HepG2 (cell line): ENCODE data around the gene ZNF660. TPM values are rescaled to one million over a fixed set of nuclear protein-coding genes. Genes with fewer than 3 reads are reported as not detected.

Experiments used
- GABPA ChIP-seq, 2 experiments: IDR thresholded peaks; 2 replicates each; pipeline ENCODE4 v1.6.1; 2011 to 2016; ENCODE audit warnings: low read depth in 2 of 2, low read length in 1 of 2, missing biosample characterization in 1 of 2, missing genetic modification characterization in 1 of 2
- HNRNPLL ChIP-seq: fragments of 200-400 bp; formaldehyde crosslinking; IDR thresholded peaks from 2 replicates; pipeline ENCODE4 v1.6.1; 2017; ENCODE audit warnings: mild to moderate bottlenecking, low read depth, low read length; ENCODE audit not compliant: poor library complexity, severe bottlenecking
- KAT7 ChIP-seq: IDR thresholded peaks from 2 replicates; pipeline ENCODE4 v1.6.1; 2018; ENCODE audit warnings: borderline replicate concordance, missing compliant biosample characterization
- KLF6 ChIP-seq: IDR thresholded peaks from 2 replicates; pipeline ENCODE4 v1.8.0; 2016; ENCODE audit warnings: missing biosample characterization, missing genetic modification reagents
- ZNF543 ChIP-seq: sonication (generic); formaldehyde crosslinking; IDR thresholded peaks from 2 replicates; pipeline ENCODE4 v1.4.0; 2020; ENCODE audit warnings: mild to moderate bottlenecking, missing genetic modification reagents
- ZNF564 ChIP-seq: sonication (generic); formaldehyde crosslinking; IDR thresholded peaks from 2 replicates; pipeline ENCODE4 v1.8.1; 2023; ENCODE audit warnings: mild to moderate bottlenecking, missing genetic modification reagents
- polyA plus RNA-seq, 8 experiments: library from polyadenylated mRNA; depleted of rRNA in 3 of 8; stranded (reverse) in 7 of 8; unstranded in 1 of 8; fragments of >200 nt; fragmentation: Illumina TruSeq in 4 of 8; extraction: Trizol in 4 of 8; gene quantifications; 2 replicates each; pipeline versions ENCODE4 v1.2.1 to v1.2.3, GENCODE V29; 2011 to 2016; ENCODE audit warnings: low read depth in 4 of 8, missing spikeins in 1 of 8, mixed read lengths in 1 of 8; ENCODE audit not compliant: insufficient read depth in 1 of 8
- total RNA-seq, 5 experiments: library from RNA; depleted of rRNA; stranded (reverse); fragments of >200 nt; fragmentation: Illumina TruSeq; extraction: Trizol; gene quantifications; 2 replicates each; pipeline ENCODE4 v1.2.3, GENCODE V29; 2016; ENCODE audit warnings: low read depth in 1 of 5
- TF ChIP-seq, protein P1 (sequence below): sonication (generic); formaldehyde crosslinking; IDR thresholded peaks from 2 replicates; pipeline ENCODE4; 2020; ENCODE audit warnings: missing genetic modification reagents, mild to moderate bottlenecking, borderline replicate concordance
- TF ChIP-seq, protein P2 (sequence below): IDR thresholded peaks from 2 replicates; pipeline ENCODE4 v1.6.1; 2016; ENCODE audit warnings: low read depth, missing genetic modification reagents, missing compliant biosample characterization
- TF ChIP-seq, protein P3 (sequence below): sonication (generic); formaldehyde crosslinking; IDR thresholded peaks from 2 replicates; pipeline ENCODE4 v1.5.1; 2020; ENCODE audit warnings: mild to moderate bottlenecking, moderate library complexity, missing genetic modification reagents
- TF ChIP-seq, protein P4 (sequence below), 2 experiments: sonication (generic) in 1 of 2; formaldehyde crosslinking in 1 of 2; IDR thresholded peaks; 2 replicates each; pipeline versions ENCODE4 v1.4.0 to v1.6.1; 2018 to 2020; ENCODE audit warnings: missing genetic modification reagents in 2 of 2, borderline replicate concordance in 1 of 2, low read depth in 1 of 2, mild to moderate bottlenecking in 1 of 2, missing biosample characterization in 1 of 2
- TF ChIP-seq, protein P5 (sequence below): sonication (generic); formaldehyde crosslinking; IDR thresholded peaks from 2 replicates; pipeline ENCODE4 v1.4.0; 2020; ENCODE audit warnings: mild to moderate bottlenecking, missing genetic modification reagents

Gene ZNF660
- total and polyA plus RNA-seq, 2 of the 13 experiments (the other 11 are each of a cell fraction or from before 2014, with no cell fraction given) = 0.91 to 3.3 TPM

DNA sequence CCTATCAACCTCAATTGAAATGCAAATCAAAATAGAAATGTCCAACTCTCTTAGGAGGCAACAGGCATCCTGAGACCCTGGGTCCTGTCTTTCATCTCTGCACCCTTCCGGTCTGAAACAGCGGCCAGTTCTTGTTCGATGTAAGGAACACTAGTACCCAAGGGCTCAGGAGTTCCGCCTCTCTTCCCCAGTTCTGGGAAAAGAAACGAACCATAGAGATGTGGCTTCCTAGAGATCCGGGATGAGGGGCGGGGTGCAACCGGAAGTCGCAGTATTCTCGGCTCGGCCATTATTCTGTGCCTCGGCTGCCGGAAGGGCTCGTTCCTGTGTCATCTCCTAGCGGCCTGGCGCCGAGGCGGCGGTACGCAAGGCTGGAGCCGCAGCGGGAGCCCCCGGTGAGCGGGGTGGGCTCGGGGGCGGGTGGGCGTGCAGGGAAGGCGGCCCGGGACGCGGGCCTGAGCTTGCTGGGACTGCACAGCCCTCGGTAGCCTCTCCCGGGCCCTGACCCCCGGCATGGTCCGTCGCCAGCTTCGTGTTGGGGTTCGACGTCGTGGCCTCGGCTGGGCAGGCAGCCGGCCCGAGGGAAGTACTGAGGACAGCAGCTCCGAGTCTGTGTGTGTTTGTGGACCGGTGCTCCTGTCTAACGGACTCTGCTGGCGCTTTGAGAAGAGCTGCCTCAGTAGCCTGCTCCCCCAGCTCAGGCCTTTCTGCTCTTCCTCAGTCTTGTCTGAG, 40.2 kb downstream of the ZNF660 start, which contains the start of gene ZNF197 (continued):
- TF ChIP-seq, protein P1, sequence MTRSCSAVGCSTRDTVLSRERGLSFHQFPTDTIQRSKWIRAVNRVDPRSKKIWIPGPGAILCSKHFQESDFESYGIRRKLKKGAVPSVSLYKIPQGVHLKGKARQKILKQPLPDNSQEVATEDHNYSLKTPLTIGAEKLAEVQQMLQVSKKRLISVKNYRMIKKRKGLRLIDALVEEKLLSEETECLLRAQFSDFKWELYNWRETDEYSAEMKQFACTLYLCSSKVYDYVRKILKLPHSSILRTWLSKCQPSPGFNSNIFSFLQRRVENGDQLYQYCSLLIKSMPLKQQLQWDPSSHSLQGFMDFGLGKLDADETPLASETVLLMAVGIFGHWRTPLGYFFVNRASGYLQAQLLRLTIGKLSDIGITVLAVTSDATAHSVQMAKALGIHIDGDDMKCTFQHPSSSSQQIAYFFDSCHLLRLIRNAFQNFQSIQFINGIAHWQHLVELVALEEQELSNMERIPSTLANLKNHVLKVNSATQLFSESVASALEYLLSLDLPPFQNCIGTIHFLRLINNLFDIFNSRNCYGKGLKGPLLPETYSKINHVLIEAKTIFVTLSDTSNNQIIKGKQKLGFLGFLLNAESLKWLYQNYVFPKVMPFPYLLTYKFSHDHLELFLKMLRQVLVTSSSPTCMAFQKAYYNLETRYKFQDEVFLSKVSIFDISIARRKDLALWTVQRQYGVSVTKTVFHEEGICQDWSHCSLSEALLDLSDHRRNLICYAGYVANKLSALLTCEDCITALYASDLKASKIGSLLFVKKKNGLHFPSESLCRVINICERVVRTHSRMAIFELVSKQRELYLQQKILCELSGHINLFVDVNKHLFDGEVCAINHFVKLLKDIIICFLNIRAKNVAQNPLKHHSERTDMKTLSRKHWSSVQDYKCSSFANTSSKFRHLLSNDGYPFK (CRISPR knock-in tag) = peak; percentile 81; the same call in 1 of the 2 replicates
- TF ChIP-seq, protein P2, sequence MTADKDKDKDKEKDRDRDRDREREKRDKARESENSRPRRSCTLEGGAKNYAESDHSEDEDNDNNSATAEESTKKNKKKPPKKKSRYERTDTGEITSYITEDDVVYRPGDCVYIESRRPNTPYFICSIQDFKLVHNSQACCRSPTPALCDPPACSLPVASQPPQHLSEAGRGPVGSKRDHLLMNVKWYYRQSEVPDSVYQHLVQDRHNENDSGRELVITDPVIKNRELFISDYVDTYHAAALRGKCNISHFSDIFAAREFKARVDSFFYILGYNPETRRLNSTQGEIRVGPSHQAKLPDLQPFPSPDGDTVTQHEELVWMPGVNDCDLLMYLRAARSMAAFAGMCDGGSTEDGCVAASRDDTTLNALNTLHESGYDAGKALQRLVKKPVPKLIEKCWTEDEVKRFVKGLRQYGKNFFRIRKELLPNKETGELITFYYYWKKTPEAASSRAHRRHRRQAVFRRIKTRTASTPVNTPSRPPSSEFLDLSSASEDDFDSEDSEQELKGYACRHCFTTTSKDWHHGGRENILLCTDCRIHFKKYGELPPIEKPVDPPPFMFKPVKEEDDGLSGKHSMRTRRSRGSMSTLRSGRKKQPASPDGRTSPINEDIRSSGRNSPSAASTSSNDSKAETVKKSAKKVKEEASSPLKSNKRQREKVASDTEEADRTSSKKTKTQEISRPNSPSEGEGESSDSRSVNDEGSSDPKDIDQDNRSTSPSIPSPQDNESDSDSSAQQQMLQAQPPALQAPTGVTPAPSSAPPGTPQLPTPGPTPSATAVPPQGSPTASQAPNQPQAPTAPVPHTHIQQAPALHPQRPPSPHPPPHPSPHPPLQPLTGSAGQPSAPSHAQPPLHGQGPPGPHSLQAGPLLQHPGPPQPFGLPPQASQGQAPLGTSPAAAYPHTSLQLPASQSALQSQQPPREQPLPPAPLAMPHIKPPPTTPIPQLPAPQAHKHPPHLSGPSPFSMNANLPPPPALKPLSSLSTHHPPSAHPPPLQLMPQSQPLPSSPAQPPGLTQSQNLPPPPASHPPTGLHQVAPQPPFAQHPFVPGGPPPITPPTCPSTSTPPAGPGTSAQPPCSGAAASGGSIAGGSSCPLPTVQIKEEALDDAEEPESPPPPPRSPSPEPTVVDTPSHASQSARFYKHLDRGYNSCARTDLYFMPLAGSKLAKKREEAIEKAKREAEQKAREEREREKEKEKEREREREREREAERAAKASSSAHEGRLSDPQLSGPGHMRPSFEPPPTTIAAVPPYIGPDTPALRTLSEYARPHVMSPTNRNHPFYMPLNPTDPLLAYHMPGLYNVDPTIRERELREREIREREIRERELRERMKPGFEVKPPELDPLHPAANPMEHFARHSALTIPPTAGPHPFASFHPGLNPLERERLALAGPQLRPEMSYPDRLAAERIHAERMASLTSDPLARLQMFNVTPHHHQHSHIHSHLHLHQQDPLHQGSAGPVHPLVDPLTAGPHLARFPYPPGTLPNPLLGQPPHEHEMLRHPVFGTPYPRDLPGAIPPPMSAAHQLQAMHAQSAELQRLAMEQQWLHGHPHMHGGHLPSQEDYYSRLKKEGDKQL (CRISPR knock-in tag) = no peak
- TF ChIP-seq, protein P3, sequence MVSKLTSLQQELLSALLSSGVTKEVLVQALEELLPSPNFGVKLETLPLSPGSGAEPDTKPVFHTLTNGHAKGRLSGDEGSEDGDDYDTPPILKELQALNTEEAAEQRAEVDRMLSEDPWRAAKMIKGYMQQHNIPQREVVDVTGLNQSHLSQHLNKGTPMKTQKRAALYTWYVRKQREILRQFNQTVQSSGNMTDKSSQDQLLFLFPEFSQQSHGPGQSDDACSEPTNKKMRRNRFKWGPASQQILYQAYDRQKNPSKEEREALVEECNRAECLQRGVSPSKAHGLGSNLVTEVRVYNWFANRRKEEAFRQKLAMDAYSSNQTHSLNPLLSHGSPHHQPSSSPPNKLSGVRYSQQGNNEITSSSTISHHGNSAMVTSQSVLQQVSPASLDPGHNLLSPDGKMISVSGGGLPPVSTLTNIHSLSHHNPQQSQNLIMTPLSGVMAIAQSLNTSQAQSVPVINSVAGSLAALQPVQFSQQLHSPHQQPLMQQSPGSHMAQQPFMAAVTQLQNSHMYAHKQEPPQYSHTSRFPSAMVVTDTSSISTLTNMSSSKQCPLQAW (CRISPR knock-in tag) = no peak
- peak; percentile 91 for TF ChIP-seq ZNF564 (CRISPR knock-in tag)
- TF ChIP-seq KLF6 (CRISPR knock-in tag) = no peak
- TF ChIP-seq GABPA (IDR thresholded peaks at IDR 0.05; ENCODE audit: low read depth, low read length) = peak; percentile 74
- peak; percentile 90 for TF ChIP-seq GABPA (CRISPR knock-in tag; IDR thresholded peaks at IDR 0.05; ENCODE audit: low read depth)
- TF ChIP-seq, protein P4, sequence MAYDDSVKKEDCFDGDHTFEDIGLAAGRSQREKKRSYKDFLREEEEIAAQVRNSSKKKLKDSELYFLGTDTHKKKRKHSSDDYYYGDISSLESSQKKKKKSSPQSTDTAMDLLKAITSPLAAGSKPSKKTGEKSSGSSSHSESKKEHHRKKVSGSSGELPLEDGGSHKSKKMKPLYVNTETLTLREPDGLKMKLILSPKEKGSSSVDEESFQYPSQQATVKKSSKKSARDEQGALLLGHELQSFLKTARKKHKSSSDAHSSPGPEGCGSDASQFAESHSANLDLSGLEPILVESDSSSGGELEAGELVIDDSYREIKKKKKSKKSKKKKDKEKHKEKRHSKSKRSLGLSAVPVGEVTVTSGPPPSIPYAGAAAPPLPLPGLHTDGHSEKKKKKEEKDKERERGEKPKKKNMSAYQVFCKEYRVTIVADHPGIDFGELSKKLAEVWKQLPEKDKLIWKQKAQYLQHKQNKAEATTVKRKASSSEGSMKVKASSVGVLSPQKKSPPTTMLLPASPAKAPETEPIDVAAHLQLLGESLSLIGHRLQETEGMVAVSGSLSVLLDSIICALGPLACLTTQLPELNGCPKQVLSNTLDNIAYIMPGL (CRISPR knock-in tag; IDR thresholded peaks at IDR 0.05; ENCODE audit: borderline replicate concordance in 1 of 2, low read depth in 1 of 2) = peak in 1 of 2 experiments; percentile 56; a peak in 2 of 4 replicates
- TF ChIP-seq, protein P5, sequence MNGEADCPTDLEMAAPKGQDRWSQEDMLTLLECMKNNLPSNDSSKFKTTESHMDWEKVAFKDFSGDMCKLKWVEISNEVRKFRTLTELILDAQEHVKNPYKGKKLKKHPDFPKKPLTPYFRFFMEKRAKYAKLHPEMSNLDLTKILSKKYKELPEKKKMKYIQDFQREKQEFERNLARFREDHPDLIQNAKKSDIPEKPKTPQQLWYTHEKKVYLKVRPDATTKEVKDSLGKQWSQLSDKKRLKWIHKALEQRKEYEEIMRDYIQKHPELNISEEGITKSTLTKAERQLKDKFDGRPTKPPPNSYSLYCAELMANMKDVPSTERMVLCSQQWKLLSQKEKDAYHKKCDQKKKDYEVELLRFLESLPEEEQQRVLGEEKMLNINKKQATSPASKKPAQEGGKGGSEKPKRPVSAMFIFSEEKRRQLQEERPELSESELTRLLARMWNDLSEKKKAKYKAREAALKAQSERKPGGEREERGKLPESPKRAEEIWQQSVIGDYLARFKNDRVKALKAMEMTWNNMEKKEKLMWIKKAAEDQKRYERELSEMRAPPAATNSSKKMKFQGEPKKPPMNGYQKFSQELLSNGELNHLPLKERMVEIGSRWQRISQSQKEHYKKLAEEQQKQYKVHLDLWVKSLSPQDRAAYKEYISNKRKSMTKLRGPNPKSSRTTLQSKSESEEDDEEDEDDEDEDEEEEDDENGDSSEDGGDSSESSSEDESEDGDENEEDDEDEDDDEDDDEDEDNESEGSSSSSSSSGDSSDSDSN (CRISPR knock-in tag) = peak; percentile 57; the same call in 1 of the 2 replicates
- 0 out of 2 replicates have a peak, but pooled peaks have one; percentile 49 for TF ChIP-seq ZNF543 (CRISPR knock-in tag)
- TF ChIP-seq KAT7 = no peak
- TF ChIP-seq HNRNPLL = peak; percentile 40
